ENCODE measurements around the gene NALCN.

- TF ChIP-seq CTCF (conservative IDR thresholded peaks at IDR 0.05 in 1 of 2, IDR thresholded peaks at IDR 0.05 in 1 of 2; ENCODE audit: extremely low read depth in 1 of 2, insufficient read depth in 1 of 2, low read depth in 1 of 2, low read length in 2 of 2), result no peak
- no peak for TF ChIP-seq EZH2 (IDR thresholded peaks at IDR 0.05; ENCODE audit: borderline replicate concordance, low read length)
These were observed 16.9 kb downstream of the NALCN start for GRCh38 chr13:101399365-101399764.

Measured in mammary epithelial cell (primary cell).